ENCODE measurements around the gene CA6.

GRCh38 chr1:8988618-8988967 lies 42.9 kb downstream of the CA6 start:
- TF ChIP-seq GATA2 (IDR thresholded peaks at IDR 0.05; ENCODE audit: low read depth, low read length) (no peak), GATA3 (IDR thresholded peaks at IDR 0.05; ENCODE audit: low read depth, low read length) (no peak)

All from SH-SY5Y (cell line).